ENCODE measurements around the gene UCK1.

The UCK1 gene

DNA sequence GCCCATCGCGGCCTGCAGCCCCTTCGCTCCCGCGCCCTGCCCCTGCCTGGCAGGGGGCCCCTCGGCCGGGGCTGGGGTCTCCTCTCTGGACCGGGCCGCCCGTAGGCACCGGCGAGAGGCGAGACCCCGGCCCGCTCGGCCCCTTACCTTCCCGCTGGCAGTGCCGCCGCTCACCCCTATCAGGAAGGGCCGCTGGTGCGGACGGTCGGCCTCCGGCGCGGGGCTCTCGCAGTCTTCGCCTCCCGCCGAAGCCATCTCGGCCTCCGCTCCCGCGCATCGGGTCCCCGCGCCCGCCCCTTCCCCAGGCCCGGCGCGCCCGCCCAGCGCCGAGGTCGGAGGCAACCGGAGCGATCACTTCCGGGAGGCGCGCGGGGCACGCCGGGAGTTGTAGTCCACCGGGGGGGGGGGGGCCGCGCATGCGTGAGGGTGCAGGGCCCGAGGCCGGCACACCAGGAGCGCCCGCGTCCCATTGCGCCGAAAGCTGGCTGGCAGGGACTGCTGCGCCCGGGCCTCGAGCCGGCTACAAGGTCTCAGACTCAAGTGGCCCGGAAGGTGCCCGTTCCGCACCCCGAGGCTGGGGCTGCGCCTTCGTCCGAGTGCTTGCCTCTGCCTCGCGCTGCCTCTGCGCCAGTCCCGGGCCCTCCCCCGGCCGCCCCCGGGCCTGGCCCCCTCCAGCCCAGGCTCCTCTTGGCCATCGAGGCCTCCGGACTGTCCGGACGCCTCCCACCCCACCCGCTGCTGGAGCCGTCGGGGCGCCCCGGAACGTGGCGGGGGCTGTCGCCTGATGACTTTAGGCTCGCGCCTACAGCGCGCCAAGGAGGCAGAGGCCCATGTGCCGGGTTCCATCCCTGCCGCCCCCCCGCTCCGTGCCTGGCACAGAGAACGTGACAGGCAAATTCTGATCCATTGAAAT, at the start of gene UCK1:
Gene UCK1, minus strand, starts transcription at position 344 of the 913 bp plus-strand sequence. Its CDS starts 89 bp downstream, at position 255.
- DNase-seq = peak; percentile 68 to 92 (median 90)

- DNase-seq = no peak
Observed at GRCh38 chr9:131580358-131580757, 49.3 kb upstream of the UCK1 start.

- no peak for DNase-seq
Observed at GRCh38 chr9:131579789-131580211, 48.7 kb upstream of the UCK1 start.

GRCh38 chr9:131578731-131579504, 47.9 kb upstream of the UCK1 start:
- no peak for DNase-seq

- DNase-seq = no peak
Observed at GRCh38 chr9:131578021-131578420, 47.0 kb upstream of the UCK1 start.

DNA sequence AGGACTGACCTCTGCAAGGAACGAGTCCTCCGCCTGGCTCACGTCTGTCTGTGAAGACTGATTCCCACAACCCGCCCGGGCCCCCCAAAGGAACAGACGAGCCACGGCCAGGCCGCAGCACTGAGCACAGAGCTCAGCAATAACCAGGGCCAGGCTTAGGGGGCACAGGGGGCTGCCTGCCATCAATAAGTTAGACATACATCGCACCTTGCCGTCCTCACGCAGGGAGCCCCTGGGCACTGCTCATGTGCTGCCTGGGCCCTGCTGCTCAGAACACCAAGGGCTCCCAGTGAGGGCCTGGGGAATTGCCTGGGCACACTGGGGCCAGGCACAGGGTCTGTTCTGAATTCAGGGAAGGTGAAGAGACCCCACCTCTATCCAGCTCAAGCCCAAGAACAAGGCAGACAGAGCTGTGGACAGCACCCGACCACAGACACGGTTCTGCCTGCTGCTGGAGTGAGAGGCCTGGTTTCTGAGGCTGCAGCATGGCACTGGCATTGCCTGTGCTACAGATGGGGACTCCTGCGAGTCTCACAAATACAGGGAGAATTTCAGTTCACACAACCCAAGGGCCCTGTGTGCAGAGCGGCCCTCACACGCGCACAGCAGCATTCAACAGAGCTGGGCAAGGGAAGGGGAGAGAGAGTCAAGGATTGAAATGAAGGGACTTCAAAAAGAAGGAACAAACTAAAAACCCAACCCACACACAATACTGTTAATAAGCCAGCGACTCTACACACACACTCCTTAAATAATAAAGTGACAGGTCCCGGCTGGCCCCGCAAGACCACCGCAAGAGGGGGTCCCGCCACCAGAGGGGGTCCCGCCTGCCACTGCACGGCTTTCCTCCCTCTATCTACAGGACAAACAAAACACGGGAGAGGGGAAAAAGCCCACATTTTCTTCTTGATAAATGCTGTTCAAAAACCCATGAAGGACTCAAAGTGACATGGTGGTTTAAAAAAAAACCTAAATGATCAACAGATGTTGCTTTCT, 46.2 kb upstream of the UCK1 start:
- DNase-seq = no peak

DNA sequence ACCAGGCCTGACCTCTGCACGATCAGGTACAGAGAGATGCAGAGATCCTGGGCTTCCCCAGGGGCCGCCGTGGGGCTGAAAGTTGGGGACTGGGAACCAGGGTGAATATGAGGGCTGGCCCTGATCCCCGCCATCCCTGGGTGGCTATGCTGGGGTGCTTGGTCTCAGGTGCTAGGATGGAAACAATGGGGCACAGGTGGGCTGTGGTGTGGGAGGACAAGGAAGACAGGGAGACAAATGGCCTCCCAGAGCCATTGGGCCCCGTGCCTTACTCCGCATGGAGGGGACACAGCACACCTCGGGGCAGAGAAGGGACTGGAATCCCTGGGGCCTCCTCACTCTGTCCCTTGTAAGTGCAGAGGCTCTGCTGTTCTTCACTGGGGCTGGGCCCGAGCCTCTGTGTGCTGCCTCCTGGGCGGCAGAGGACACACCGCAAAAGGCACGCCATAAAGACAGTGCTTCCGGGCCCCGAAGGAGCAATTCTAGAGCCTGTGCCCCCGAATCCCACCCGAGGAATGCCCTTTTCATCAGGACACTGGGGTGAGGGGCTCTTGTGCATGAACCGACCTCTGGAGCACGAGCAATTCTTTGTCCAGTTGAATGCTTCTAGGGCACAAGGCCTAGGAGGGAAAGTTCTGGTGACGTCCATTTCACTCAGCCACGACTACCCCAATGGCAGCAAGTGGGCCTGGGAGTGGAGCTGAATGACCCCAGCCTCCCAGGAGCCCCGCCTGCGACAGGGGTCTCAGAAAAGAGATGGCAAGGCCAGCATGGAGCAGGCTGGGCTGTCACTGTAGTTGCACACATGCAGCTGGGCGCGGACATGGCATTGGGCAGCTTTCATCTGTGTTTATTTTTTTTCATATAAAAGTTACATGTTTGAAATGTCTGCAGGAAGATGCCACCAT, 45.1 kb upstream of the UCK1 start:
- DNase-seq = no peak

- peak in 1 of 3 experiments; percentile 8 for DNase-seq
Observed at GRCh38 chr9:131574730-131575640, 43.9 kb upstream of the UCK1 start.

- no peak for DNase-seq
Observed at GRCh38 chr9:131567910-131568309, 36.8 kb upstream of the UCK1 start.

GRCh38 chr9:131566158-131566557, 35.1 kb upstream of the UCK1 start:
- no peak for DNase-seq

GRCh38 chr9:131565369-131565768, 34.3 kb upstream of the UCK1 start:
- DNase-seq = no peak

DNA sequence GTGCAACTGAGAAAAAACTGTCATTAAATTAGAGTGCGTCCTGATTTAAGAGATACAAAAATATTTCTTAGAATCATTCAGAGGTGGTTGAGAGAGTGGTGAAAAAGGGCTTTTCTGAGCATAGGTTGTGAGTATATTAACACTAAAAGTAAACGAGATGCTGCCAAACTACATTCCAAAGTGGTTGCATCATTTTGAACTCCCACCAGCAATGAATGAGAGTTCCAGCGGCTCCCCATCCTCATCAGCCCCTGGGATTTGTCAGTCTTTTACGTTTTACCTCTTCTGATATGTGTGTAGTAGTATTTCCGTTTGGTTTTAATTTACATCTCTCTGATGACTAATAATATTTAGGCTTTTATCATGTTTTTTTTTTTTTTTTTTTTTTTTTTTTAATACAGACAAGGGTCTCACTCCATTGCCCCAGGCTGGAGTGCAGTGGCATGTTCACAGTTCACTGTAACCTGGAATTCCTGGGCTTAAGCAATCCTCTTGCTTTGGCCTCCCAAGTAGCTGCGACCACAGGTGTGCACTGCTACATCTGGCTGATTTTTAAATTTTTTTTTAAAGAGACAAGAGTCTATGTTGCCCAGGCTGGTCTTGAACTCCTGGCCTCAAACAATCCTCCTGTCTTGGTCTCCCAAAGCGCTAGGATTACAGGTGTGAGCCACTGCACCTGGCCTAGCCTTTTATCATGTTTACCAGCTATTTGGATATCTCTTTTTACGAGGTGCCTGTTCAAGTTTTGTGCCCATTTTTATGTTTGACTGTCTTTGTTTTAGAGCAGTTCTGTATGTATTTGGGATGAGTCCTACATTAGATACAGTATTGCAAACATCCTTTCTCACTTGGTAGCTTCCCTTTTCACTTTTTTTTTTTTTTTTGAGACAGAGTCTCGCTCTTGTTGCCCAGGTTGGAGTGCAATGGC, 31.2 kb upstream of the UCK1 start:
- no peak for DNase-seq

DNA sequence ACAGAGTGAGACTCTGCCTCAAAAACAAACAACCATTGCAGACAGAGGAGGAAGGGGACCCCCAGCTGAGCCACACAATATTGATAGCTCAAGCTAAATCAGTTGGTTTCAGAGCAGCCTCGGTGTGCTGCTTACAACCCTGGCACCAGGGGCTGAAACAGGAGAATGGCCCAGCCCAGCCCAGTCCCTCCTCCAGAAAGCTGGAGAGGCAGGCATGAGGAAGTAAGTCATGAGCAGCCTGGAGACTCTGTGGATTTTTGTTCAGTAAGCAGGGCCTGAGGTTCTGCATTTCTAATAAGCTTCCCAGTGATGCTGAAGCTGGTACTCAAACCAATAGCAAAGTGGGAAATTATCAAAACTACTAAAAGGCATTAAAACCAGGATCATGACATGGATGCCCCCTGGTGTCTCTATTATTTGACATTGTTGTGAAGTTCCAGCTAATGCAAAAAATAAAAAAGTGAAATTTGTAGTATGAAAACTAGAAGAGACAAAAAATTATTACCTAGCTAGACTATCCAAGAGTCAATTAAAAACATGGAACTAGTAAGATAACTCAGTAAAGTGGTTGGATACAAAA, 28.4 kb upstream of the UCK1 start:
- no peak for DNase-seq

DNA sequence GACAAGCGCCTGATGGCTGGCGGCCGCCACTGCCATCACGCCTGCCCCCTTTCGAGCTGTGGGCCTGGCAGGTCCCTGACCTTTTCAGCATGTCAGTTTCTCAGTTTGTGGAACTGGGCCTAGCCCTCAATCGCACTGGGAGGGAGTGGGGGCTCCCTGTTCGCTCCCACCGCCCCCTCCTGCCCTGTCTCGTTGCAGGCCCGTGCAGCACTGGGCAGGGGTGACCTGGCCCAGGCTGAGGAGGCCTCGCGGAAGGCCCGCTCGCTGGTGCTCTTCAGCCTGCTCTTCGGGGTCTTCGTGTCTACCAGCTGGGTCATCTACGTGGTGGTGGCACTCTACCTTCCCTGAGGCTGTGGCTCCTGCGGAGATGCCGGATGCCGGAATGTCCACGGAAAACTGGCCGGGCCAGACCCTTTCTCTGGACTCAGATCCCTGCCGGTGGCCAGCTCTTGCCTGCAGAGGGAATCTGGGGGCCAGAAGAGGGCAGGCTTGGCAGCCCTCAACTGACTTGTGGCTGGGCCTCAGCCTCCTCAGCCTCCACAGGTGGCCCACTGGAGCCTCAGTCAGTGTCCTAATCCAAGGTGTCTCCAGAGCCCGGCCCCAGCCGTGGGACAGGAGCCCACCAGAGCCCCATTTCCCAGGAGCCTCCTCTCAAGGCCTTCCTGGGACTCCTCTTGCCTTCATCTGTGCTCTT, 26.9 kb upstream of the UCK1 start:
- DNase-seq = no peak

GRCh38 chr9:131555841-131556673, 25.0 kb upstream of the UCK1 start:
- no peak for DNase-seq

GRCh38 chr9:131554843-131555351, 23.8 kb upstream of the UCK1 start:
- no peak for DNase-seq

Measured in NCI-H1417 (cell line).